Measurements from ENCODE around the gene GYPA.
"Not testable (repeated sequence)": the region's sequence is repeated elsewhere in the genome, so short reads cannot be mapped to it uniquely, and the experiment has no call there.

GRCh38 chr4:144093995-144094394 lies 46.5 kb downstream of the GYPA start:
- not testable (repeated sequence) for TF ChIP-seq CTCF (IDR thresholded peaks at IDR 0.05; ENCODE audit: low read depth, low read length, missing input control); REST (IDR thresholded peaks at IDR 0.05); RXRA (IDR thresholded peaks at IDR 0.05); JUND (IDR thresholded peaks at IDR 0.05); GABPA (IDR thresholded peaks at IDR 0.05 in 1 of 2, conservative IDR thresholded peaks at IDR 0.05 in 1 of 2); MAX (IDR thresholded peaks at IDR 0.05)
